Mononuclear cell (primary cell): Measurements from ENCODE around the gene AIPL1. TPM values are rescaled to one million over a fixed set of nuclear protein-coding genes. Genes with fewer than 3 reads are reported as not detected.

Experiments
- H3K27me3 ChIP-seq: 2 replicates; pipeline ENCODE4 v1.6.0; 2011; ENCODE audit warnings: low read length, control low read depth; ENCODE audit not compliant: insufficient read depth
- H3K4me1 ChIP-seq: 2 replicates; pipeline ENCODE4 v1.5.1; 2011; ENCODE audit warnings: mild to moderate bottlenecking, low read length, control low read depth; ENCODE audit not compliant: insufficient read depth
- H3K4me3 ChIP-seq: 2 replicates; pipeline ENCODE4 v1.5.1; 2011; ENCODE audit warnings: mild to moderate bottlenecking, low read length, moderate library complexity
- H3K9me3 ChIP-seq: 2 replicates; pipeline ENCODE4 v1.5.1; 2011; ENCODE audit warnings: low read depth, mild to moderate bottlenecking, control low read depth, low read length
- total RNA-seq: library from RNA; depleted of rRNA; stranded (reverse); fragments of >200 nt; gene quantifications from one replicate; pipeline ENCODE4 v1.2.3, GENCODE V29; 2012

The AIPL1 gene
- total RNA-seq, 1 donor: under 0.01 TPM

DNA sequence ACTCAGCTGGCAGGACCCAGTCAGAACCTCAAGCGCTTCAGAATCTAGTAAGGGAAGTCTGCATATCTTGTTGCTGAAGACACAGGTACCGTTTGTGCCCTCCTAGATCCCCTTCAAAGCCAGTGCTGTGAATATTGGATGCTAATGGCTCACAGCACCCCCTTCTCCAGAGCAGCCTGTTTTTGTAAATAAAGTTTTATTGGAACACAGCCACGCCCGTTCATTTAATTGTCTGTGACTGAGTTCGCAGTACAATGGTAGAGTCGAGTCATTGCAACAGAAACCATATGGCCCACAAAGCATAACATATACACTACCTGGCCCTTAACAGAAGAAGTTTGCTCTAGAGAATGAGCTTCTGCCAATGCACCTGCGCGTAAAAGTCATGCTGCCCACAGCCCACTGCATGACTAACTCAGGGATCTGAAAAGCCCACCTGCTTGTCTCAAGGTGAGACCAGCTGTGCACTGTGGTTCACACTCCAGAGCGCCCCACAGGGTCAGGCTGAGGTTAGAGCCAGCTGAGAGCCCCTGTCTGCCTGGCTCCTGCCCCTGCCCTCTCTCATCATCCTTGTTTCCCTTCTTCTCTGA is 48.8 kb downstream of the AIPL1 start:
- no peak overlapping the region for H3K4me3 ChIP-seq
- no peaks in the 10 kb centered on the region for H3K27me3 ChIP-seq
- no peaks in the 10 kb centered on the region for H3K9me3 ChIP-seq
- no peaks in the 10 kb centered on the region for H3K4me1 ChIP-seq

DNA sequence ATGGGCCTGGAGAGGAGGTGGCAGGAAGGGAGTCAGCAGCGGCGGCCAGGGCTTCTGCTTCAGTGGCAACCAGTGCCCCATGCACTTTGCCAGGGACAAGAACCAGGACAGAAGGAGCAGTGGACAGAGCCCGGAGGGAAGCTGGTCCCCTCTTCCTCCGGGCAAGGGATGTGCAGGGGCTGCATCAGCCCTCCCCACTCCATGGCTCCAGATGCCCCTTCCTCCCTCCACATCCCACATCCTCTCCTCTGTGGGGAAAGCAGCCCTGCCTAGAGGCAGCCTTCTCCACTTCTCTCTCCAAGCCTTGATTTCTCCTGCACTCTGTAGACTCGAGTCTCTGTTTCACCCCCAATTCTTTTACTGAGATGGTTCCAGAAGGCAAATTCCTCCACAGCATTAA is 50.4 kb downstream of the AIPL1 start:
- Histone ChIP-seq H3K27me3 (no peaks in the 10 kb centered on the region), H3K9me3 (no peaks in the 10 kb centered on the region), H3K4me3 (no peak overlapping the region), H3K4me1 (no peaks in the 10 kb centered on the region)

DNA sequence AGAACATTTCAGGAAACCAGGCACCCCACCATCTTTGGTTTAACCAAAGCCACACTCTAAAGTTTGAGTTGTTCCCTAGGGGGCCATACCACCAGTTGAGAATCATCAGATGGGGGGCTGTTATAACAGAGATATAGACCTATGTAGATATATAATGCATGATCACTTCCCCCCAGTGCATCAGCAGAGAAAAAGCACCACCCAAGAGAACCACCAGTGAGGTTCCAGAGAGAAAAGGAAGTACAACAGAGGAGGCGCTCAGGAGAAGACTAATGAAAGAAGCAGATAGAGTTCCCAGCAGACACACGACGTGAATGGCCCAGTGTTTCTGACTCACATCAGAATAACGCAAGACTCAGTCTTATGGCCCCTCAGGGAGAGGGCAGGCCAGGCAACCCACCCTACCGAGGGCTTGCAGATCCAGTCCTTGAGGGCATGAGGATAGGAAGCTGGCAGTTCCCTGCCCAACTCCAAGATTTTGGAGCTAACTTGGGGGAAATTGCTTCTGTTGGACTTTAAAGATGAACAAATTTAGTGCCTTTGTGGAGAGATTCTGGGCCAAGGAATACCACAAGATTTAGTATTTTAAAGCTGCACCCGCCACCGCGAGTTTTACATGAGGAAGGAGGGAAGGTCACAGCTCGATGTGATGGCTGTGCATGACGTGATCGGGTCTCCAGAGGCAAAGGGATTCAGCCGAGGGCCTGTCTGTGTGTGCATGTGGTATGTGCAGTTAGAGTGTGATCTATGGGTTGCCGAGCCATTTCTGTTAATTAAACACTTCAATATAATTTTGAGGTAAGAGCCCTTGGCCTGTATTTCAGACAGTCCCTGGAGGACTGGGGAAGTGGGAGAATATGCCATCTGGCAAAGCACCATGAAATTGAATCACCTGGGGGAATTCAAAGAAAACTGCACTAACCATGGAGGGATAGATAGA is 53.1 kb downstream of the AIPL1 start:
- Histone ChIP-seq H3K4me3 (no peak overlapping the region), H3K9me3 (no peaks in the 10 kb centered on the region), H3K4me1 (no peaks in the 10 kb centered on the region), H3K27me3 (no peaks in the 10 kb centered on the region)

DNA sequence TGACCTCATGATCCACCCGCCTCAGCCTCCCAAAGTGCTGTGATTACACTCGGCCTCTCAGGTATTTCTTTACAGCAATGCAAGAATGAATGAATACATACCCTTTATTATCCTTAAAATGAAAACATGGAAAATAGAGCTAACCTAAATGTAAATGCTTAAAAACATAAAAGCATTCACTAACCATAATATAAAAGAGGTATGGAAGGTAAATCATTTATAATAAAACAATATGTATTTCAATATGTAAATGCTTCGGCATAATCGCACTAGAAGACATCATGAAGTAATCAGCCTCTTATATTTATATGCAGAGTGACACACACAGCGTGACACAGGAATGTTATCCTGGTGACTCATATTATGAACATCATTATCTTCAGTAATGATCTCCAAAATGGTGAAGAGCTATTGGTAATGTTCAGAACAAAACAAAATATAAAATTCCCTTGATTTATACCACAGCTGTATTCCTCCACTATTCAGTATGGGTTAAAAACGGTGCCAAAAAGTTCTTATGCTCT is 53.9 kb downstream of the AIPL1 start:
- no peaks in the 10 kb centered on the region for H3K4me1 ChIP-seq
- no peaks in the 10 kb centered on the region for H3K9me3 ChIP-seq
- H3K4me3 ChIP-seq: no peak overlapping the region
- H3K27me3 ChIP-seq: no peaks in the 10 kb centered on the region

DNA sequence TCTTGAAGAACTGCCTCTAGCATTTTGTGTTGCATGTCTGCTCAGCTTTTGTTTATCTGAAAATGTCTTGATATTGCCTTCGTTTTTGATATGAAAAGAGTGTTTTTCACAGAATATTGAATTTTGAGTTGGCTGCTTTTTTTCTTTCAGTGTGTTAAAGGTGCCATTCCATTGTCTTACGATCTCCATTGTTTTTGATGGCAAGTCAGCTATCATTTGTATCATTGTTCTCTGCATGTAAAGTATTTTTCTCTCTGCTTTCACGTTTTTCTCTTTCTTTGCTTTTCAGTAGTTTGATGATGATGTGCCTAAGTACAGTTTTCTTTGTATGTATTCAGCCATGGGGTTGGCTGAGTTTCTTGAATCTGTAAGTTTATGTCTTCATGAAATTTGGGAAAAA is 57.0 kb downstream of the AIPL1 start:
- H3K4me3 ChIP-seq: no peak overlapping the region
- H3K4me1 ChIP-seq: no peaks in the 10 kb centered on the region
- no peaks in the 10 kb centered on the region for H3K9me3 ChIP-seq
- no peaks in the 10 kb centered on the region for H3K27me3 ChIP-seq

DNA sequence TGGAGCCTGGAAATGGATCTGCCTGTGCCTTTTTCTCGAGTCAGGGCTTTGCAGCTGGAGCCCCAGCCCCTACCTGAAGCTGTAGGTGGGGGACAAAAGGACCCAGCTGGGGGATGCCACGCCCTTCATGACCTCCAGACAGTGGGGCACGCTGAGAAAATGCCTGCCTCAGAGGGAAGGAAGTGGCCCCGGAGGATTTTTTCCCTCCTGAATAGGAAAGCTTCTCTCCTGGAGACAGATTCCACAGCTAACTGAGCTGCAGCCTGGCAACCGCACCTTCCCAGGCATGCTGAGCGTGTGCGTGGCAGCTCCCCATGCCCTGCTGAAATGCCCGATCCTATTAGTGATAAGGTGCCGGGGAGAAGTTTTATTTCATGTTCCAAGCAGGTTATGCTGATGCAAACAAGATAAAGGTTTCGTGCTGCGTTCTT is 58.0 kb downstream of the AIPL1 start:
- Histone ChIP-seq H3K9me3 (no peaks in the 10 kb centered on the region), H3K4me3 (no peak overlapping the region), H3K27me3 (no peaks in the 10 kb centered on the region), H3K4me1 (no peaks in the 10 kb centered on the region)

DNA sequence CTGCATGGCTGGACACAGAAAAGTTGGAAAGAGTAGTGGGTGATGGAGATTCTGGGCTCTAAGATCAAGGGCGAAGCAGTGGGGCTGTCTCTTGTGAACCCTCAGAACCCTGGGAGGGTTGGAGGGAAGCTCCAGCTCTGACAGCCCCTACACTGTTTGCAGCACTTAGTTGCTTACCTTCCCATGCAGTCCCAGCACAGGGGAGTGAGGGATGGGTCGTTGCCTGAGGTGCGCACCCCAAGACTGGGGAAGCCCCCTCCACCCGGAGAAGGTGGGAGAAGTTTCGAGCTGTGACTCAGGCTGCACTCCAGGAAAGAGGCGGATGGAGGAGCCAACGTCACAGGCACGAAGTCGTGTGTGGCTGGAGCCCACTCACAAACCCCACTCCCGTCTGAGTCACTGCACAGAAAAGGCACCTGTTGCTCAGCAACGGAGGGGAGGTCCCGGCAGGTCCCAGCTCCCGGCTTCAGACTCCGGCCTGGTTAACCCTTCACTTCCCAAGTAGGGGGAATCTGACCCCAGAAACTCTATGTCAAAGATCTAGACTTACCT is 60.1 kb downstream of the AIPL1 start:
- H3K9me3 ChIP-seq: no peaks in the 10 kb centered on the region
- no peak overlapping the region for H3K4me3 ChIP-seq
- no peaks in the 10 kb centered on the region for H3K27me3 ChIP-seq
- H3K4me1 ChIP-seq: no peaks in the 10 kb centered on the region

DNA sequence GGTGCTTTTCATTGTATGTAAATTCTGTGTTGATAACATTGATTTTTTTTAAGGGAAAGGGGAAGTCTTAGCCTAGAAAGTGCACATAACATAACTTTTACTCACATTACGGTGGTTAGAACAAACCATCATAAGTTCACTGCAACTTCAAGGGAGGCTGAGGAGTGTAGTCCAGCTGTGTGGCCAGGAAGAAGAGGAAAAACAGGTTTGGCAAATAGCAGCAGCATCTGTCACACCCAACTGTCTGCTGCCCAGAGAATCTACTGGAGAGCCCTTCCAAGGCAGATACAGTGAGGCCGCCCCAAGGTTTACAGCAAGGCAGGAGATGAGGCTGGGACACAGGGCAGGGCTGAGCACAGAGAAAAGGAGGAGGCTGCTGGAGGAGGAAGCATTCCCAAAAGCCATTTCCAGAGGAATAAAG is 60.6 kb downstream of the AIPL1 start:
- Histone ChIP-seq H3K4me3 (no peak overlapping the region), H3K9me3 (no peaks in the 10 kb centered on the region), H3K27me3 (no peaks in the 10 kb centered on the region), H3K4me1 (no peaks in the 10 kb centered on the region)

Other genes starting within 250 kb of the AIPL1 start
- not detected for gene PIMREG, start 9.3 kb upstream of the AIPL1 start, total RNA-seq
- gene PITPNM3, start 121.4 kb upstream of the AIPL1 start, total RNA-seq: 0.31 TPM
- 6.8 TPM for gene KIAA0753, start 205.6 kb upstream of the AIPL1 start, total RNA-seq
- 16.3 TPM for gene TXNDC17, start 205.9 kb upstream of the AIPL1 start, total RNA-seq
- gene MED31, start 216.5 kb upstream of the AIPL1 start, total RNA-seq: 14.2 TPM
- gene C17orf100, start 216.6 kb upstream of the AIPL1 start, total RNA-seq: 0.63 TPM